Body of pancreas (tissue), 4 donors: ENCODE data around the gene ASPG. TPM values are rescaled to one million over a fixed set of nuclear protein-coding genes. Genes with fewer than 3 reads are reported as not detected.

Experiments
- ATAC-seq: fragments of 150-250 bp; one replicate; pipeline ENCODE4 v1.9.1; 2016
- DNase-seq, 4 donors: peaks; one replicate each; pipeline ENCODE4 v3.0.0-alpha.2; 2019
- H3K27ac ChIP-seq, 4 donors: fragments of 200-600 bp; sonication (generic); 1 replicate in 3 of 4; 2 replicates in 1 of 4; pipeline versions ENCODE4 v1.5.1 to v1.6.1; 2016 to 2019; ENCODE audit warnings: mild to moderate bottlenecking in 1 of 4, mixed read lengths in 1 of 4, moderate library complexity in 1 of 4
- H3K27me3 ChIP-seq, 2 donors: fragments of 200-600 bp; sonication (generic); one replicate each; pipeline ENCODE4 v1.6.0; 2016; ENCODE audit warnings: mild to moderate bottlenecking in 1 of 2
- H3K36me3 ChIP-seq, 2 donors: fragments of 200-600 bp; sonication (generic); replicated peaks in 1 of 2; 2 replicates each; pipeline ENCODE4 v1.5.1; 2016; ENCODE audit warnings: low read depth in 2 of 2; ENCODE audit not compliant: insufficient read depth in 1 of 2
- H3K4me1 ChIP-seq: fragments of 200-600 bp; sonication (generic); one replicate; pipeline ENCODE4 v1.6.0; 2016
- H3K4me3 ChIP-seq, 2 donors: fragments of 200-600 bp; sonication (generic); 1 replicate in 1 of 2; 2 replicates in 1 of 2; pipeline ENCODE4 v1.5.1; 2016 to 2019
- H3K9me3 ChIP-seq, 3 donors: fragments of 200-600 bp; sonication (generic); 1 replicate in 2 of 3; 2 replicates in 1 of 3; pipeline ENCODE4 v1.5.1; 2016
- CTCF ChIP-seq, 7 experiments: fragments of 450-650 bp in 4 of 7; fragments of 200-600 bp in 3 of 7; sonication (generic) in 3 of 7; IDR thresholded peaks; one replicate each; pipeline ENCODE4 v1.5.1; 2016 to 2019; ENCODE audit warnings: antibody characterized with exemption in 7 of 7
- POLR2A ChIP-seq, 3 donors: fragments of 450-650 bp; IDR thresholded peaks; one replicate each; pipeline ENCODE4 v1.6.1; 2016; ENCODE audit warnings: antibody characterized with exemption in 3 of 3, mild to moderate bottlenecking in 2 of 3
- WGBS, 2 donors: methylation state at CpG; one replicate each; pipeline ENCODE4 v1.1.5; 2017; 5-methylcytosine and 5-hydroxymethylcytosine counted together
- intact Hi-C: fragments of 100-400 bp; cut with DNase I; formaldehyde crosslinking; loops from one replicate; pipeline ENCODE4 v1.15.1; 2023
- total RNA-seq, 2 donors: library from RNA; depleted of rRNA; stranded (reverse); fragments of >200 nt; gene quantifications; one replicate each; pipeline ENCODE4 v1.1.0, GENCODE V29; 2016

Gene ASPG
- total RNA-seq, 2 donors from 2014 or later, result 0.52 to 0.99 TPM

- DNase-seq, result peak in 2 of 4 donors; percentile 5 to 10
- ATAC-seq, result no peak
- 39 to 52% methylated on average over 27 to 31 of the region's 31 CpGs for WGBS, 2 donors
- peaks cover 0 to 21% of the 10 kb centered on the region in 2 donors for H3K27me3 ChIP-seq
- no peak overlapping the region for H3K4me3 ChIP-seq
- intact Hi-C loops, result loop anchor here (5.0 kb wide), 1 partner anchor 57 kb away; no protein-coding TSS in a partner anchor
- H3K9me3 ChIP-seq, result no peaks in the 10 kb centered on the region
- H3K36me3 ChIP-seq, result no peaks in the 10 kb centered on the region
- no peak overlapping the region for H3K27ac ChIP-seq
- no peak for TF ChIP-seq CTCF (IDR thresholded peaks at IDR 0.05)
- TF ChIP-seq POLR2A (IDR thresholded peaks at IDR 0.05), result no peak
- peaks cover 44% of the 10 kb centered on the region for H3K4me1 ChIP-seq
Measured at GRCh38 chr14:104134061-104134965, 48.8 kb downstream of the ASPG start.

GRCh38 chr14:104135121-104135903, 49.8 kb downstream of the ASPG start:
- peaks cover 51% of the 10 kb centered on the region for H3K4me1 ChIP-seq
- no peaks in the 10 kb centered on the region for H3K9me3 ChIP-seq
- DNase-seq (peak in 2 of 4 donors; percentile 13 to 25), ATAC-seq (no peak)
- no peaks in the 10 kb centered on the region for H3K36me3 ChIP-seq
- WGBS, 2 donors, result 5 to 6% methylated on average over 25 to 47 of the region's 47 CpGs
- intact Hi-C loops, result loop anchor here (5.0 kb wide), 2 partner anchors 427 to 502 kb away; no protein-coding TSS in a partner anchor
- no peak overlapping the region for H3K27ac ChIP-seq
- TF ChIP-seq CTCF (IDR thresholded peaks at IDR 0.05) (peak in 1 of 7 experiments; percentile 5), POLR2A (IDR thresholded peaks at IDR 0.05) (no peak)
- H3K4me3 ChIP-seq, result no peak overlapping the region
- peaks cover 0 to 21% of the 10 kb centered on the region in 2 donors for H3K27me3 ChIP-seq

GRCh38 chr14:104135904-104136471, 50.5 kb downstream of the ASPG start:
- peaks cover 0 to 21% of the 10 kb centered on the region in 2 donors for H3K27me3 ChIP-seq
- peaks cover 50% of the 10 kb centered on the region for H3K4me1 ChIP-seq
- H3K4me3 ChIP-seq, result no peak overlapping the region
- ATAC-seq (no peak), DNase-seq (peak in 2 of 4 donors; percentile 17 to 19)
- intact Hi-C loops, result loop anchor here (5.0 kb wide), 2 partner anchors 426 to 501 kb away; no protein-coding TSS in a partner anchor
- WGBS, 2 donors, result 1% methylated on average over 47 of the region's 78 CpGs; no CpG with 5 or more reads in 1 of the 2 donors
- no peak for TF ChIP-seq POLR2A (IDR thresholded peaks at IDR 0.05)
- peak in 1 of 7 experiments; percentile 8 for TF ChIP-seq CTCF (IDR thresholded peaks at IDR 0.05)
- H3K27ac ChIP-seq, result no peak overlapping the region
- H3K9me3 ChIP-seq, result no peaks in the 10 kb centered on the region
- no peaks in the 10 kb centered on the region for H3K36me3 ChIP-seq

- H3K4me1 ChIP-seq, result peaks cover 47% of the 10 kb centered on the region
- DNase-seq (peak in 1 of 4 donors; percentile 4), ATAC-seq (no peak)
- H3K27ac ChIP-seq, result no peak overlapping the region
- WGBS, 2 donors, result 5 to 6% methylated on average over 10 to 56 of the region's 77 CpGs
- no peaks in the 10 kb centered on the region for H3K9me3 ChIP-seq
- TF ChIP-seq CTCF (IDR thresholded peaks at IDR 0.05) (no peak), POLR2A (IDR thresholded peaks at IDR 0.05) (no peak)
- H3K4me3 ChIP-seq, result no peak overlapping the region
- no peaks in the 10 kb centered on the region for H3K36me3 ChIP-seq
- intact Hi-C loops, result loop anchor here (5.0 kb wide), 2 partner anchors 426 to 501 kb away; no protein-coding TSS in a partner anchor
- H3K27me3 ChIP-seq, result peaks cover 0 to 21% of the 10 kb centered on the region in 2 donors
Measured at GRCh38 chr14:104136472-104137296, 51.2 kb downstream of the ASPG start.
